ENCODE results near the gene DMRT1.

- TF ChIP-seq EZH2 (IDR thresholded peaks at IDR 0.05; ENCODE audit: borderline replicate concordance, low read length) (no peak), CTCF (conservative IDR thresholded peaks at IDR 0.05 in 1 of 2, IDR thresholded peaks at IDR 0.05 in 1 of 2; ENCODE audit: extremely low read depth in 1 of 2, insufficient read depth in 1 of 2, low read depth in 1 of 2, low read length in 2 of 2) (no peak)
These were observed 94.0 kb downstream of the DMRT1 start for GRCh38 chr9:935348-935965.
